ENCODE results near the gene ILF2.

DNA sequence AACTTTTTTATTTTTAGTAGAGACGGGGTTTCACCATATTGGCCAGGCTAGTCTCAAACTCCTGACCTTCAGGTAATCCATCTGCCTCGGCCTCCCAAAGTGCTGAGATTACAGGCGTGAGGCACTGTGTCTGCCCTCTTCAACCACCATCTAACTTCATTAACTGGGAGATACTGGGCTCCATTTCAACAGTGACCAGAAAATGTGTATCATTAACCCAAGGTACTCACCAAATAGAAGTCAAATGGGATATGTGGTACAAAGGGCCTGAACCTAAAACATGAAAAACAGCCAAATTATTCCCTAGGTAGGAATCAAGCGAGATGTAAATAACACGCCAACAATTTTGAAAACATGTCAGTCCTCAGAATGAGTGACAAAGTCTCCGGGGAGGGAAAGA is 1.2 kb downstream of the ILF2 start:
- no peak for TF ChIP-seq POLR2AphosphoS5 (IDR thresholded peaks at IDR 0.05; ENCODE audit: borderline replicate concordance, low read depth, low read length)
- TF ChIP-seq EZH2 (IDR thresholded peaks at IDR 0.05) = no peak
- no peak for TF ChIP-seq FOXP2 (optimal IDR thresholded peaks at IDR 0.05; ENCODE audit: control extremely low read depth, extremely low read length, insufficient read depth)

Data from SK-N-MC (cell line).